GM18499 (cell line): ENCODE results near the gene PDE8B.
"Not testable (repeated sequence)": the region's sequence is repeated elsewhere in the genome, so short reads cannot be mapped to it uniquely, and the experiment has no call there.

Source experiments
- ATAC-seq: cut with Tn5 transposase; IDR thresholded peaks from one replicate; pipeline ENCODE4 v1.9.1; 2021; ENCODE audit warnings: moderate number of reproducible peaks; ENCODE audit not compliant: insufficient read depth, unreplicated experiment

PDE8B gene

GRCh38 chr5:77354454-77354853 is 144.0 kb downstream of the PDE8B start:
- ATAC-seq, result no peak

GRCh38 chr5:77355080-77355479 is 144.6 kb downstream of the PDE8B start:
- ATAC-seq, result no peak

GRCh38 chr5:77355751-77356150 is 145.3 kb downstream of the PDE8B start:
- ATAC-seq, result no peak

GRCh38 chr5:77356740-77357139 is 146.3 kb downstream of the PDE8B start:
- peak; percentile 78 for ATAC-seq

GRCh38 chr5:77358255-77359205 is 148.1 kb downstream of the PDE8B start:
- ATAC-seq, result no peak

GRCh38 chr5:77359231-77359630 is 148.8 kb downstream of the PDE8B start:
- ATAC-seq, result no peak

GRCh38 chr5:77360381-77360780 is 149.9 kb downstream of the PDE8B start:
- no peak for ATAC-seq

- ATAC-seq, result no peak
Observed at GRCh38 chr5:77360973-77361372, 150.5 kb downstream of the PDE8B start.

GRCh38 chr5:77366717-77367500 is 156.4 kb downstream of the PDE8B start:
- ATAC-seq, result no peak

- no peak for ATAC-seq
Observed at GRCh38 chr5:77367741-77368140, 157.3 kb downstream of the PDE8B start.

- ATAC-seq, result no peak
Observed at GRCh38 chr5:77368367-77368766, 157.9 kb downstream of the PDE8B start.

- no peak for ATAC-seq
Observed at GRCh38 chr5:77369566-77369965, 159.1 kb downstream of the PDE8B start.

GRCh38 chr5:77374686-77375085 is 164.2 kb downstream of the PDE8B start:
- ATAC-seq, result no peak

- ATAC-seq, result no peak
Observed at GRCh38 chr5:77376609-77377300, 166.3 kb downstream of the PDE8B start.

- peak; percentile 83 for ATAC-seq
Observed at GRCh38 chr5:77379558-77380061, 169.1 kb downstream of the PDE8B start.

- ATAC-seq, result no peak
Observed at GRCh38 chr5:77380636-77381035, 170.2 kb downstream of the PDE8B start.

GRCh38 chr5:77383336-77383735 is 172.9 kb downstream of the PDE8B start:
- not testable (repeated sequence) for ATAC-seq

- not testable (repeated sequence) for ATAC-seq
Observed at GRCh38 chr5:77386340-77386739, 175.9 kb downstream of the PDE8B start.

- ATAC-seq, result no peak
Observed at GRCh38 chr5:77389746-77390145, 179.3 kb downstream of the PDE8B start.

- no peak for ATAC-seq
Observed at GRCh38 chr5:77390221-77390620, 179.7 kb downstream of the PDE8B start.
